HG03280 (cell line): ENCODE results near the gene LAMA3.

Experiments used
- ATAC-seq: cut with Tn5 transposase; IDR thresholded peaks from one replicate; pipeline ENCODE4 v1.9.1; 2021; ENCODE audit warnings: mild to moderate bottlenecking, moderate library complexity; ENCODE audit not compliant: unreplicated experiment

Gene LAMA3

DNA sequence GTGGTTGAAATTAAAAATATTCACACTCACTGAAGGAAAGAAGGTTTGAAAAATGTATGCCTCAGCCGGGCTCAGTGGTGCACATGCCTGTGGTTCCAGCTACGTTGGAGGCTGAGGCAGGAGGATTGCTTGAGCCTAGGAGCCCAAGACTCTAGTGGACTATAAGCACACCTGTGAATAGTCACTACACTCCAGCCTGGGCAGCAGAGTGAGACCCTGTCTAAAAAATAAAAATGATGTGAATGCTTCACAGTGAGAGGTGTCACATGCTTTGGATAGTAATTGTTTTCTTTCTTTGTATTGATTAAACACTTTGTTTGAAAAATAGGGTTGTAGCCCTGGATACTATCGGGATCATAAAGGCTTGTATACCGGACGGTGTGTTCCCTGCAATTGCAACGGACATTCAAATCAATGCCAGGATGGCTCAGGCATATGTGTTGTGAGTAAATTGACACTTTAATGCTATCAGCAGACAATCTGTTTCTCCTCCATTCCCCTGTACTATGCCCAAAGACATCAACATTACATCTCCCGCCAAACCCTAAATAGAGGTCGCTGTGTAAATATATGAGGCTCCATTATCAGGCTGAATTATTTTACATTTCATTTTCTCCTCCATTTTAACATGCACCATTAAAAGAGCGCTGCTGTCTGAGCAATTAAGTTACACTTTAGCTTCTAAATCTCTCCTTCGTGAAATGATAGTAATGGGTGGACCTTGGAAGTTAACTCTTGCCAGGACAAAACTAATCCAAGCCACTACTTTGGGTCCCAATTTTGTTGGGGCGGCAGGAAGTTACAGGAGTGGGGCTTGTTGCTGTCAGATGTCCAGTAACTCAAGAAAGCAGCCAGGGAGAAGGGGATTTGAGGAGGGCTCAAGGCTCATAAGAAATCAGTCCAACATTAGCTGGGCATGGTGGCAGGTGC is 187.0 kb downstream of the LAMA3 start:
- no peak for ATAC-seq

DNA sequence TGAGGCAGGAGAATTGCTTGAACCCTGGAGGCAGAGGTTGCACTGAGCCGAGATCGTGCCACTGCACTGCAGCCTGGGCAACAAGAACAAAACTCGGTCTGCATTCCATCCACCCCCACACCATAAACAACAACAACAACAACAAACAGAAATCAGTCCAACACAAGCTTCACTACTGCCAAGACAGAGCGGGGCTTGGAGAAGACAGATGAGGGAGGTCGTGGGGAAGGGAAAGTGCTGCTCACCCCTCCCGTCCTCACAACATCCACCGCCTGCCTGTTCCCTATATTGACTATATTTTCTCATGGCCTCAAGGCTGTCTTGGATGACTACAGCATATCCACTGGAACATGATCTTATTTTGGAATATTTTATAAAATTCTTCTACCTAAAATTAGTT is 187.7 kb downstream of the LAMA3 start:
- ATAC-seq: no peak

DNA sequence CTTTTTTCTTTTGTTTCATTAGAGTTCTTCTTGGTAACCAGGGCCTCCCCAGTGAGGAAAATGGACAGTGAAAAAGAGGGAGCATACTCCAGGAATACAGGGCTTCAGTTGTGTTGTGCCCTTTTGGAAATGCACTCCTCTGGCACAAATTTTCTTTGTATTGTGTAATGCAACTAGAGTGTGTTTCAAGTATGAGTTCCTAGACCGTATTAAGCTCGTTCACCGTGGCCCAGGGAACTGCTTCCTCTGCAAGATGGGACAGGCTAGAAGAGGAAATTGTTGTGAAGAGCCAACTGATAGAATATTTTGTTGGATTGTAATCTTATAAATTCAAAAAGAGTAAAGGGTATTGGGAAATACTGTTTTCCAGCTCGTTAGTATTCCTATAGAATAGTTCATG is 188.1 kb downstream of the LAMA3 start:
- ATAC-seq: no peak

DNA sequence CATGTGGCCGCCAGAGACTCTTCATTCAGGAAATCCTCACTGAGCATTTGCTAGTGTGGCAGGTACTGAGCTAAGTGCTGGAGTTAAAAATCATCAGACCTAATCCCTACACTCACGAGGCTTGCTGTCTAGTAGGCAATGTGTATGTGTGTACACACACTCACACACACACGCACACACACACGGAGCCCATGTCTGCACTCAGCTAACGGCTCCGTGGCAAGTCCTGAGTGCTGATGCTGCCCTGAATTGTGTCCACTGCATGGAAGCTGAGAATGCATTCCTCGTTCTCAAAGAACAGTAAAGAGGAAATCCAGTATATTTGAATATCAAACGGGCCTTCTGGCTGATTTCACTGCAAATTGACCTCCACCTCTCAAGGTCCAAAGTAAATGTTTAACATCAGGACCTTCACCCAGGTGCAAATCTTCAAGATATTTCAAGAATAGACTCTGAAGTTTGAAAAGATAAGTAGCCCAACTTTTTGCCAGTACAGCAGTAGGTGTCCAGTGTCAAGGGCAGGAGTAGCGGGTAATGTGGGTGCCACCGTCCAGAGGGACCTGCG is 189.2 kb downstream of the LAMA3 start:
- no peak for ATAC-seq

DNA sequence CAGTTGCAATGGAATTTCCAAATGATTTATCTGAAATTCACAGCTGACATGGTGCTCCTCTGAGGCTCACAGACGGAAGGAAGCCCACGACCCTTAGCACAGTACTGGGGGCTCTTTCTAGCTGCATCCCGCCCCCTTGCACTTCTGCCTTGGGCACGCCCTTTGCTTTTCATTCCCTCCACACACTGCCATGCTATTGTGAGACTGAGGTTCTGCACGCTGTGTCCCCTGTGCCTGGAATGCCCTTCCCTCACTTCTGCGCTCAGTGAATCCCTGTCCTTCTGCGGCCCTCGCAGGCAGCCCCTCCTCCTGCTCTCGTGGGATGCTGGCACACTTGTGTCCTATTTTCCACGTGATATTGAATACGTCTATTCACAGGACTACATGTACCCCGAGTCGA is 189.9 kb downstream of the LAMA3 start:
- no peak for ATAC-seq

DNA sequence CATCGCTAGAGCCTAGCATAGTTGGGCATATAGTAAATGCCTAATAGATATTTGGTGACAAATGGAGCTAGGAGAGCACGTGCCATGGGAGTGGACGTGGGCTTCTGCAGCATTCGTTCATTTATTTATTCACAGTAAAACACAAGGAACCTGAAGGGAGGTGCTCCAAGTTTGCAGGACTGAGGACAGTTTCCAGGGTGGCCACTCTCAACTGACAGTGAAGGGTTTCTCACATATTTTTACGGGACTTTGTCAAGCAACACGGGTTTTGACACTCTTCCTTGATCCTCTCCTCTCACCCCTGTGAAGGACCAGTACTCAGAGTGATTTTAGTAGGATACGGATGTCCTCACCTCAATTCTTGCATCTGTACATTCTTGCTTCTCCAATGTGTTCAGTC is 190.3 kb downstream of the LAMA3 start:
- no peak for ATAC-seq

DNA sequence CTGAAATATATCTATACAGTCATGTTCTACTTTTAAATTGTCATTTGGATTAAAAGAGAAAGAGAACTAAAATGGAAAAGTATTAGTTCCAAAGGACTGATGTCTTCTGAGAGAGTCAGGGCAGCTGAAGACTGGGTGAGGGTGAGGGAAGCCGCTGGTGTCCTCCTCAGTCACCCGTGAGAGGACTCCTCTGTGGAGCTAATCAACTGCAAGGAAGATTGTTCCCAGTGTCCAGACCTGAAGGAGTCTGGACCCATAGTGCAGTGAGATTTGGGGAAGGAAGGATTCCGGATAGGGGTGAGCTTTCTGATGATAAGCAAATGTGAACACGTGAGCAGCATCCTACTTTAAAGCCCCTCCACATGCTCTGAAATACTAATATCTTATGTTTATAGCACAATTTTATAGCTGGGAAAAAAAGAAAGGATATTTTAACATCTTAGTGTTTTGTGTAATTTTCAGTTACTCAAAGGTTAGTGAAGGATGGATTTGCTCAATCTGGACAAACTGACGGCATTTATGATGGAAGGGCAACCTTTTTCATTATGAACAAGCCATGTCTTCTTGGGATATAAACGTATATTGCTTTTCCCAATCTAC is 190.8 kb downstream of the LAMA3 start:
- no peak for ATAC-seq

DNA sequence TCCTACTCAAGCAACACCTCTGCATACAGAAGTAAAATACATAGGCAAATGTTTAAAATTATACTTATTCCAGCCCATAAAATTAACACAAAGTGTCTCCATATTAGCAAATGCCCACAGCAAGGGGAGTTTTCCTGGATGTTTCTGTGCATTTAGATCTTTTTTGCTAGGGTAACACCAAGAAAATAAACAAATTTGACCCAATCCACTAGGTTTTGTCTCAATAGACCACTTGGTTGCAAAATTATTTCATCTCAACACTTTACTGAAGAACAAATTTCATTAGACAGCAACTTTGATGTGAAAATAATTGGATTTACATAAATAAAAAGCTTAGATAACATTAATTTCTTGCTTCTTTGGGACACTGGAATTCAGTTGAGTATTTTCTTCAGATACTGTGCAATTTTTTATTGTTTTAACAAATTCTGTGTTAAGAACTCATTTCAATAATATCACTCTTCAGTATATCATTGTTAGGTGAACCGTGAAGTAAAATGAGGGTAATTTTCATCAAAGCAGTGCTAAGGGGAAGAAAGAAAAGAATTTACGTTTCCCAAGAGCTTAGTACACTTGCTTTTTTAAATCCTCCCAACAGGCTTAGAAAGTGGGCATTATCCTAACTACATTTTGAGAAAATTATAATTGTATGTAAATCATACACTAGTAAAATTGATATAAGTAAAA is 191.8 kb downstream of the LAMA3 start:
- ATAC-seq: no peak

DNA sequence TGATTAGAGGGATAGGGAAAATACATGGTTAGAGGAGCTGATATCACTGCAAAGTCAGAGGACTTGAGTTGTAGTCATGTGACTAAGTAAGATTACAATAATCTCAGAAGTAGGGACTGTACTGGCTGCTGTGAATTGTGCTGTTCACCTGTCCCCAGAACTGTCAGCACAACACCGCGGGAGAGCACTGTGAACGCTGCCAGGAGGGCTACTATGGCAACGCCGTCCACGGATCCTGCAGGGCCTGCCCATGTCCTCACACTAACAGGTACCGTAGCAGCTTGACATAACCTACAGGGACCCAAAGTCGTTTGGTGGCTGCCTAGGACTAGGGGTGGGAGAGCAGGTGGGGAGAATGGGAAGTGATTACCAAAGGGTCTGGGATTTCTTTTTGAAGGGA is 192.5 kb downstream of the LAMA3 start:
- ATAC-seq: no peak

DNA sequence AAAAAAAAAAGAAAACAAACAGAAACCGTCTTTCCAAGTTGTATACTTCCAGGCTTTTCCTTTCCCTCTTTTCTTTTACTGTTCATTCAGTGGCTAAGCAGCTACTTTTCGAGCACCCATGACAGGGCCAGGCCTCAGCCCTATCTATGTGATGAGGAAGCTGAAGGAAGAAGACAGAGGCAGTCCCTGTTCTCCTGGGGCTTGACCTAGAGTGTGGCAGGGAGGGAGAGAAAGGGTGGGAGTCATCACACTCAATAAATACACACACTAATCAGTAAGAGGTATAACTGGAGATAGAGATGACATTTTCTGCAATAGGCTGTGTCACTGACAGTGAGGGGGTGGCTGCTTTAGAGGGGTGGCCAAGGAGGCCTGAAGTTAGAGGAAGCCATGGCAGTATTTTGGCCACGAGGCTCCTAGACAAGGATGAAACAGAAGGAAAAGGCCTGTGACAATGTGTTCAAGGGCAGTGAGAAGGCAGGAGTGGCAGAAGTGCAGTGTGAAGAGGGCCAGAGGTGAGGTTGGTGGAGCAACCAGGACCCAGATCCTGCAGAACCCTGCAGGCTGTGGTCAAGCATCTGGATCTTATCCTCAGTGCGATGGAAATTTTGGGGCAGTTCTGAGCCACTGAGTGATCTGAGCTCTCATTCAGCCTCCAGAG is 193.5 kb downstream of the LAMA3 start:
- no peak for ATAC-seq

DNA sequence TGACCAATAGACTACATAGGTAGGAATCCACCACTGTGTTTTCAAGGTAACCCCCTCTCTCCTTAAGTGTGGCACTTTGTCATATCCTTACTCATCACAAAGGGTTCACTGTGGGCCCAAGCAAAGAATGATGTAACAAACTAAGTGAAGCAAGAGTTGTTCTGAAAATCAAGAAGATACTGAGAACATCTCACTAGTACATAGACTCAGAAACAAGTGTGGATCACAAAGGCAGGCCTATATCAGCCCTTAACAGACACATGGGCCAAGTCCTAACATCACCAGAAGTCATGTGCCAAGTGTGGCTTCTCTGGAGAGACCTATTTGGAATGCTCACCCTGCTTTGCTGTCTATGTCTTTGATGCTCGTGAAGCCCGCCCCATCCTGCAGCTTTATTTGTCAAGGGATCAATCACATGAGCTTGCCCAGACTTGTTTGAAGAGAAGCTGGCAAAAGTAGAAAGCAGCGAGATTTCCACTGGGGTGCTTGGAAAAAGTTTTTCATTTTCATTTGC is 194.1 kb downstream of the LAMA3 start:
- no peak for ATAC-seq

DNA sequence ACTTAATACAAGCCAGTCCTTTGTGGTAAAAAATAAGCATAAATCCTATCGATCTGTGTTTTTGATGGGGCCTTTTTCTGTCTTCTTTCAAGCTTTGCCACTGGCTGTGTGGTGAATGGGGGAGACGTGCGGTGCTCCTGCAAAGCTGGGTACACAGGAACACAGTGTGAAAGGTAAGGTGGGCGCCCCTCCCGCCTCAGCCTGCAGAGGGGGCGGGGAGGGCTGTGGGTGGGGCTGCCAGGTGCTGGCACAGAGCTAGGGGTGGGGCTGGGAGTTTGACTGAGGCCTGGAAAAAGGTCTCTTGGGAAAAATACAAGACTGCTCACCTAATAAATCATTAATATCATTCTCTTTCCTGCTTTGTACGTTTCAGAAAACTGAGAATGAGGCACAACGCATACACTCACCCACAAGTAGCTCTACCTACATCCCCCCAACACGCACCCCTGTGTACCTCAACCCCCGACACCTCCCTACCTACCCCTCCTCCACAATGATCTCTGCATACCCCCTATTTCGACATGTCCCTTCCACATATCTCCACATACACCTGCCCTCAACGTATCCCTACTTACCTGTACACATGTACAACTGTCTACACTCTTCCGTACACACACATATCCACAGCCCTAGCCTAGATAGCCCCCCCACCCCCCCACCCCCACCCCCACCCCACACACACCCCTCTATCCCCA is 195.6 kb downstream of the LAMA3 start:
- ATAC-seq: no peak

DNA sequence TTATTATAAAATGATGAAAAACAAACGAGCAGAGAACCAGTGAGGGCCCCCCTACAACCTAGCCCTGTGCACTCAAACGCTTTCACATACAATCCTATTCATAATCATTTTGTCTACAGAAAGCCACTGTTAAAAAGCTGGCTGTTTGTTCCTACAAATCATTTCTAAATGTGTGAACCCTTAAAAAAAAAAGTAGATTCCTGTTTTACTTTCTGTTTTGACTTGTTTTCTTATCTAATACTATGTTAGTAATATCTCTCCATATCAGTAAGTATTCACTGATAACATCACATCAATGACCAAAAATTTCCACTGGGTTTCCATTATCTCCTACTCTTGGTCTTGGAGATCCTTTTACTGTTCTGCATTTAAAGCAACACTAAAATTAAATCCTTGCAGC is 196.5 kb downstream of the LAMA3 start:
- no peak for ATAC-seq

DNA sequence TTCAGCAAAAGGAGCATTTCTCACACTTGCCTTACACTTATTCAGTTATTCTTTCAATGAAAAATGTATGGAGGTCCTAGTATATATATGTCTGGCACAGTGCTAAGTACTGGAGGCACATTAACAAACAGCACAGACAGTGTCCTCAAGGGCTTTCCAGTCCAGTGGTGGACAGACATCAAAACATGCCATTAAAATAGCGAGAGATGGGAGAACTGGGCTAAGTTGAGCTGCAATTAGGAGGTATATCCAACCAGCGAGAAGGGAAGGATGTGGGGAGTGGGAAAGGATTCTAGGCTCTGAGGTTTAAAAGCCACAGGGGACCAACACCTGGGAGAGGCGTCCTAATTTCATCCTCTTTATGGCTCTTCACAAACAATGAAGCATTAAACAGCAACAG is 197.8 kb downstream of the LAMA3 start:
- ATAC-seq: no peak

DNA sequence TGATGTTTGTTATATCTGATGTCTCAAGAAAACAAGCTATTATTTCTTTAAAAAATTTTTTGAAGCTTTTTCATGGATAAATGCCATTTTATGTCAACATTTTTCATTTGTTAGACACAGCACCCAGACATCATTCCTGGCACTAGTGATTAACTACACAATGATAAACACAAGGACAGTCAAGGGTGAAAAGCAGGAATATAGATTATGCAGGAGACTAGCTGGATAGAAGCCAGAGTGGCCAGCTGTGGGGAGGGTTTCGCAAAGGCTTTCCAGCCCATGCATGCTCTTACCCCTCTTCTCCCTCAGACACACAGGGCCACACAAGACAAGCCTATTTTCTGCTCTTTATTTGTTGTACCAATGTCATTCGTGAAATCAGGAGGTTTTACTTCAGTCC is 198.2 kb downstream of the LAMA3 start:
- ATAC-seq: no peak

DNA sequence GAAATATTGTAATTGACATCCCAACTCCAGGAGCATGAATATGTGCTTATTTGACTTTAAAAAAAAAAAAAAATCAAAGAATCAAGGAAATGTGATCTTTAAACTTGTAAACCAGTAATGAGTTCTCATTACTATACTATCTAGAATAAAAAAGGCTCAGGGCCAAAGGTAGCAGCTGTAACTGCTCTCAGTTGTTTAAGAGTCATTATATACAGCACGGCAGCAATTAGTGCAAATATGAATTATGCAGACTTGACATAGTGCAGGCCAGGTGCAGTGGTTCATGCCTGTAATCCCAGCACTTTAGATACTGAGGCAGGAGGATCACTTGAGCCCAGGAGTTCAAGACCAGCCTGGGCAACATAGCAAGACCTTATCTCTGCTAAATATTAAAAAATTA is 199.6 kb downstream of the LAMA3 start:
- ATAC-seq: no peak

DNA sequence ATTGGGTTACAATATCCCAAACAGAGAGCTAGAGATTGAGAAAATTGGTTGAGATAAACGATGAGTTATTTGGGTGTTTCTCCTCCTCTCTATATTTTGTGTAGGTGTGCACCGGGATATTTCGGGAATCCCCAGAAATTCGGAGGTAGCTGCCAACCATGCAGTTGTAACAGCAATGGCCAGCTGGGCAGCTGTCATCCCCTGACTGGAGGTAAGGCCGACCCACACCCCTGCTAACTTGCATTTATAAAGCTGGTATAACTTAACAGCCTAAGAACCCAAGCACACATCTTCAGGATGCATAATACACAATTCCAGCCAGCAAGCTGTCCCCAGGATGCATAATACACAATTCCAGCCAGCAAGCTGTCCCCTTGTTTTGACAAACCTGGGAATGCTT is 200.7 kb downstream of the LAMA3 start:
- ATAC-seq: no peak

DNA sequence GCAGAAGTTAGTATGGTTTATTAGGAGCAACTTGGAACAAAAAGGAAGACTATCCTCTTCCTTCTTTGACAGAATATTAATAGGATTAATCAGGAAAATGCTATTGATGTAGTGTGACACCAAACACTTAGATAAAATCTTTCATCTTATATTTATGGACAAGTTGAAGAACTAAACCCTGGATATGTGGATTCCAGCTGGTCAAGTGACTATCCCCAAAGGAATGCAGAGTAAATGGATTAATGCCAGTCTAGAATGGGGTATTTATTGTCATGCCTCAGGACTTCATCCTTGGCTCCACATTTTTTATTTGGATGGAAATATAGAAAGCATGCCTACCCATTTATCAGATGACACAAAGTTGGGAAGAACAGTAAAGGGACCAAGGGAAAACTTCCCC is 201.3 kb downstream of the LAMA3 start:
- no peak for ATAC-seq

DNA sequence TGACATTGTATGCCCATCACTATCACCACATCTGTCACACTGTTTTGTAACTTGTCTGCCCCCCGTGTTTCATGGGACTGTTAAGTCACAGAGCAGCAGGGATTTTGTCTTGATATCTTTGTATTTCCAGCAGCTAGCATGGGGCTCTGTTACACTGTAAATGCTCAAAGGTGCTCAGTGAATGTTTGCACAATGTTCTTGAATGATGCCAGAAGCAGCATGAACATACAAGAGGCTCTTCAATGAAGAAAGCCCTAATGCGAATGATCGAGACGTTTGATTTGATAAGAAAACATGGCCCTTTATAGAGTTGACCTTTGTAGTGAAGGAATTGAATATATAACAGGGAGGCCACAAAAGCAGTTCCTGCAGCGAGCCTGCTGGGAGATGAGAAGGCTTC is 204.4 kb downstream of the LAMA3 start:
- ATAC-seq: no peak

DNA sequence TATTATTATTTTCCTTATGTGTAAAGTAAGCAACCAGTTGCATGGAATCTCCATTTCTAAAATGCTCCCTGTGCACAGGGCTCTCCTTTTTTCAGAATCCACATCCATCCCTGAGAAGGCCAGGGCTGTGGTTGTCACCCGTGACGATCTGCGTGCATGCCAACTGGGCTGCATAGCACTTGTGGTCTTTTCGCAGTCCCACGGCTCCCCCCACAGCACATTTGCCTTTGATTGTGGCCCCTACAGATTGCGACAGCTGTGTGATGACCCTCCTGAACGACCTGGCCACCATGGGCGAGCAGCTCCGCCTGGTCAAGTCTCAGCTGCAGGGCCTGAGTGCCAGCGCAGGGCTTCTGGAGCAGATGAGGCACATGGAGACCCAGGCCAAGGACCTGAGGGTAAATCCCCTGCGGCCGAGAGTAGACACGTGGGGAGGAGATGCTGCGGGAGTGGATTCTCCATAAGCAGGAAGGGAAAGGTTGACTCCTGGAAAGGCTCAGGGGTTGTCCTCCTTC is 205.5 kb downstream of the LAMA3 start:
- no peak for ATAC-seq
